Fibroblast of pulmonary artery (primary cell): ENCODE results near the gene UNC80.

Source experiments
- DNase-seq: peaks from one replicate; pipeline ENCODE4 v3.0.0-alpha.2; 2010; ENCODE audit warnings: low read depth
- H3K4me3 ChIP-seq: replicated peaks from 2 replicates; pipeline ENCODE4 v1.5.1; 2011; ENCODE audit warnings: low read depth, mild to moderate bottlenecking, control low read depth, low read length, moderate library complexity
- CTCF ChIP-seq: IDR thresholded peaks from 2 replicates; pipeline ENCODE4 v1.5.1; 2011; ENCODE audit warnings: mild to moderate bottlenecking, control low read depth, low read length, inconsistent platforms; ENCODE audit errors: missing control alignments

UNC80 gene, protein sequence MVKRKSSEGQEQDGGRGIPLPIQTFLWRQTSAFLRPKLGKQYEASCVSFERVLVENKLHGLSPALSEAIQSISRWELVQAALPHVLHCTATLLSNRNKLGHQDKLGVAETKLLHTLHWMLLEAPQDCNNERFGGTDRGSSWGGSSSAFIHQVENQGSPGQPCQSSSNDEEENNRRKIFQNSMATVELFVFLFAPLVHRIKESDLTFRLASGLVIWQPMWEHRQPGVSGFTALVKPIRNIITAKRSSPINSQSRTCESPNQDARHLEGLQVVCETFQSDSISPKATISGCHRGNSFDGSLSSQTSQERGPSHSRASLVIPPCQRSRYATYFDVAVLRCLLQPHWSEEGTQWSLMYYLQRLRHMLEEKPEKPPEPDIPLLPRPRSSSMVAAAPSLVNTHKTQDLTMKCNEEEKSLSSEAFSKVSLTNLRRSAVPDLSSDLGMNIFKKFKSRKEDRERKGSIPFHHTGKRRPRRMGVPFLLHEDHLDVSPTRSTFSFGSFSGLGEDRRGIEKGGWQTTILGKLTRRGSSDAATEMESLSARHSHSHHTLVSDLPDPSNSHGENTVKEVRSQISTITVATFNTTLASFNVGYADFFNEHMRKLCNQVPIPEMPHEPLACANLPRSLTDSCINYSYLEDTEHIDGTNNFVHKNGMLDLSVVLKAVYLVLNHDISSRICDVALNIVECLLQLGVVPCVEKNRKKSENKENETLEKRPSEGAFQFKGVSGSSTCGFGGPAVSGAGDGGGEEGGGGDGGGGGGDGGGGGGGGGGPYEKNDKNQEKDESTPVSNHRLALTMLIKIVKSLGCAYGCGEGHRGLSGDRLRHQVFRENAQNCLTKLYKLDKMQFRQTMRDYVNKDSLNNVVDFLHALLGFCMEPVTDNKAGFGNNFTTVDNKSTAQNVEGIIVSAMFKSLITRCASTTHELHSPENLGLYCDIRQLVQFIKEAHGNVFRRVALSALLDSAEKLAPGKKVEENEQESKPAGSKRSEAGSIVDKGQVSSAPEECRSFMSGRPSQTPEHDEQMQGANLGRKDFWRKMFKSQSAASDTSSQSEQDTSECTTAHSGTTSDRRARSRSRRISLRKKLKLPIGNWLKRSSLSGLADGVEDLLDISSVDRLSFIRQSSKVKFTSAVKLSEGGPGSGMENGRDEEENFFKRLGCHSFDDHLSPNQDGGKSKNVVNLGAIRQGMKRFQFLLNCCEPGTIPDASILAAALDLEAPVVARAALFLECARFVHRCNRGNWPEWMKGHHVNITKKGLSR (N-terminal part only)

DNA sequence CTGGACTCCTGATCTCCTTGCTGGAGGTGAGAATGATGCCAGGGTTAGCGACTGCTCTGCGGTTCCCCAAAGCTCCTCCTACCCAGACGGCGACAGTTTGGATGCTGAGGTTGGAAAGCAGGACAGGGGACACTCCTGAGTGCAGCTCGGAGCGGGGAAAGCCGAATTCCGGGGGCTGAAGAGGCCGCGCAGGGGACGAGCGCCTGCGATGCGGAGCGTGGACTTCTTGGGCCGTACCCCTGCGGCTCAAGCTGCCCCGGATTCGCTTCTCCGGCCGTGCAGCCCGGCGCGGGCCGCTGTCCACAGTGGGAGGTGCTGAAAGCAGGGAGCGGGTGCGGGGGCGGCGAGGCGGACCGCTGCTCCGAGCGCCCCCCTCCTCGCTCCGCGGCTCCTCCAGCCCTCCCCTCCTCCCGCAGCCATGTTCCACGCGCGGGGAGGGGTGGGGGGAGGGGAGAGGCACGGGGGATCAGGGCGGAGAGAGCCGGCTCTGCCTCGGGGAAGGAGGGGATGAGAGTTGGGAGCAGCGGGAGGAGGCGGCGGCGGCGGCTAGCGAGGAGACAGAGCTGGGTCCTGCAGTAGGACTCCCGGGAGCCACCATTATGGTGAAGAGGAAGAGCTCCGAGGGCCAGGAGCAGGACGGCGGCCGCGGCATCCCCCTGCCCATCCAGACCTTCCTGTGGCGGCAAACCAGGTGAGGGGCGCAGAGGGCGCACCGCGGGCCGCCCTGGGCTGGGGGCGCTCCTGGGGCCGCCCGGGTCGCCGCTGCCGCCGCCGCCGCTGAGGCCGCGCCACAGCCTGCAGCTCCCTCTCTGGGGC is at the start of gene UNC80:
Gene UNC80, plus strand, starts transcription at position 359 of the 816 bp plus-strand sequence. Its CDS starts 241 bp downstream, at position 600.
- peak within 1 kb of the TSS; percentile 35 for H3K4me3 ChIP-seq
- peak; percentile 63 for DNase-seq
- no peak for TF ChIP-seq CTCF

- no peak overlapping the region for H3K4me3 ChIP-seq
- DNase-seq: no peak
- no peak for TF ChIP-seq CTCF
Observed at GRCh38 chr2:209726311-209726710, 45.3 kb upstream of the UNC80 start.

GRCh38 chr2:209727077-209727476 is 44.6 kb upstream of the UNC80 start:
- TF ChIP-seq CTCF: no peak
- no peak for DNase-seq
- no peak overlapping the region for H3K4me3 ChIP-seq

DNA sequence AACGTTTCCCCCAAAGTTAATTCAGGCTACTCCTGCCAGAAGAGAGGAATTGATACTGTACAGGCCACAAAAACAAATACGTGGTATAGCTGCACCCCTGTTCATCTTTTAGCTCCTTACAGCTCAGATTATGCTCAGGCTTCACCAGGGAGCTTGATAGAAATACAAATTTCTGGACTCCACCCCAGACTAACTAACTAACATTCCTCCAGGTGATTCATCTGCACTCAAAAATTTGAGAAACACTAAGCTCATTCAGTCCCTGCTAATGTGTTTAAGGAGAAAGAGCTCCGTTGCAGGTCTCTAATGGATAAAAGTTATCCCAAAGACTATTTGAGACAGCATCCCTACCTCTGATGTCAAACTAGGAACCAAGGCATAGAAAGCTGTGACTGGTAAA is 36.8 kb upstream of the UNC80 start:
- DNase-seq: no peak
- H3K4me3 ChIP-seq: no peak overlapping the region
- TF ChIP-seq CTCF: no peak

DNA sequence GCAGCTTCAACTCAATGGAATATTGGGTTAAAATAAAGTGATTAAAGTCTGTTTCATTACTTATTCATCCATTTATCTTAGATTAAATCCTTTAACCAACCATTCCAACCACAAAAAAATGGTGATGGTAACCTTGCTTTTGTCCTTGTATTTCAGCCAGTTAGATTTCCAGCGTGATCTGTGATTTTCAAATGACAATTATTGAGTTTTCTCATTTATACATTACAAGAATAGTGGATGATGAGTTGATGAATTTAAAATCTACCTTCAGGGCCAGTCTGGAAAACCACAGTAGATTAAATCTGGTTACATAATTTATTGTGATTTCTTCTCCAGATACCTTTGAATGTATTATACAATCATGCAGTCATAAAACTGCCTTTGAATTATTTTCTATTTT is 29.7 kb upstream of the UNC80 start:
- no peak overlapping the region for H3K4me3 ChIP-seq
- no peak for TF ChIP-seq CTCF
- DNase-seq: no peak

- no peak for DNase-seq
- TF ChIP-seq CTCF: no peak
Observed at GRCh38 chr2:209753020-209753419, 18.6 kb upstream of the UNC80 start.

More at GRCh38 chr2:209753020-209753419, 18.6 kb upstream of the UNC80 start:
- H3K4me3 ChIP-seq: no peak overlapping the region
